Lung (tissue), 12 donors: ENCODE data around the gene MRPL4. TPM values are rescaled to one million over a fixed set of nuclear protein-coding genes. Genes with fewer than 3 reads are reported as not detected.

Experiments used
- ATAC-seq: fragments of 200-7000 bp; cut with Tn5 transposase; one replicate; pipeline ENCODE4 v1.9.1; 2020; ENCODE audit warnings: moderate number of reproducible peaks; ENCODE audit not compliant: insufficient read depth, low FRiP score
- DNase-seq, 3 donors: peaks; one replicate each; pipeline ENCODE4 v3.0.0-alpha.2; 2013 to 2017
- H3K27ac ChIP-seq, 2 donors: one replicate each; pipeline ENCODE4 v1.5.1; 2013; ENCODE audit warnings: mild to moderate bottlenecking in 2 of 2, moderate library complexity in 2 of 2, control low read depth in 1 of 2, inconsistent platforms in 1 of 2, low read depth in 1 of 2, low read length in 1 of 2
- H3K27me3 ChIP-seq, 3 donors: one replicate each; pipeline ENCODE4 v1.5.1; 2013; ENCODE audit warnings: low read length in 2 of 3; ENCODE audit not compliant: control insufficient read depth in 3 of 3, insufficient read depth in 3 of 3
- H3K36me3 ChIP-seq, 4 donors: one replicate each; pipeline ENCODE4 v1.5.1; 2013; ENCODE audit warnings: low read length in 4 of 4, mild to moderate bottlenecking in 1 of 4, moderate library complexity in 1 of 4; ENCODE audit not compliant: control insufficient read depth in 4 of 4, insufficient read depth in 4 of 4
- H3K4me1 ChIP-seq, 5 donors: one replicate each; pipeline ENCODE4 v1.5.1; 2013; ENCODE audit warnings: low read length in 5 of 5, mild to moderate bottlenecking in 2 of 5, moderate library complexity in 1 of 5; ENCODE audit not compliant: control insufficient read depth in 5 of 5, insufficient read depth in 5 of 5
- H3K4me3 ChIP-seq: one replicate; pipeline ENCODE4 v1.5.1; 2013; ENCODE audit warnings: mild to moderate bottlenecking, control low read depth, moderate library complexity
- H3K9ac ChIP-seq, 2 donors: one replicate each; pipeline ENCODE4 v1.5.1; 2013; ENCODE audit warnings: low read length in 2 of 2, control low read depth in 1 of 2; ENCODE audit not compliant: insufficient read depth in 1 of 2
- H3K9me3 ChIP-seq, 4 donors: one replicate each; pipeline ENCODE4 v1.5.1; 2013; ENCODE audit warnings: low read length in 3 of 4, mild to moderate bottlenecking in 1 of 4, moderate library complexity in 1 of 4; ENCODE audit not compliant: control insufficient read depth in 4 of 4, insufficient read depth in 3 of 4
- CTCF ChIP-seq: IDR thresholded peaks from 2 replicates; pipeline ENCODE4 v1.5.1; 2012; ENCODE audit warnings: mild to moderate bottlenecking; ENCODE audit errors: control extremely low read depth, extremely low read depth
- WGBS, 2 donors: extraction: QIAGEN DNeasy Blood & Tissue Kit; methylation state at CpG; one replicate each; pipeline ENCODE4 v1.1.7; 2013; 5-methylcytosine and 5-hydroxymethylcytosine counted together
- polyA plus RNA-seq, 2 donors: library from polyadenylated mRNA; stranded (reverse); fragments of 200-250 nt; gene quantifications; one replicate each; pipeline ENCODE4 v1.2.1, GENCODE V29; 2013
- total RNA-seq, 2 donors: library from RNA; depleted of rRNA in 1 of 2; stranded (reverse); fragments of >200 nt in 1 of 2; gene quantifications; one replicate each; pipeline ENCODE4 v1.2.1, GENCODE V29; 2014 to 2021
- donor health status: control.
- donor health status: control.
- donor health status: Bipolar disorder and iron deficiency.
- donor health status: healthy.
- donor health status: DM: yes; HTN: yes; CAD: no.

The MRPL4 gene
- total and polyA plus RNA-seq, 4 donors, result 16.6 to 64.8 (median 47.9) TPM

- Histone ChIP-seq H3K27me3 (peaks cover 0 to 8% (median 0%) of the 10 kb centered on the region in 3 donors), H3K9ac (no peak overlapping the region), H3K27ac (peak overlapping the region; percentile 78 to 89), H3K36me3 (peaks cover 0 to 1% (median 0%) of the 10 kb centered on the region in 4 donors), H3K9me3 (no peaks in the 10 kb centered on the region), H3K4me1 (peaks cover 0 to 16% (median 4%) of the 10 kb centered on the region in 5 donors), H3K4me3 (peak overlapping the region; percentile 76)
- ATAC-seq (peak; percentile 68), DNase-seq (peak; percentile 81 to 88 (median 86))
- WGBS, 2 donors, result 3% methylated on average over 57 to 59 of the region's 59 CpGs
- TF ChIP-seq CTCF, result peak; percentile 93
Observed at GRCh38 chr19:10269333-10270179, 17.5 kb downstream of the MRPL4 start.

GRCh38 chr19:10270180-10270615 is 18.2 kb downstream of the MRPL4 start:
- peaks cover 0 to 8% (median 0%) of the 10 kb centered on the region in 3 donors for H3K27me3 ChIP-seq
- peaks cover 0 to 7% (median 0%) of the 10 kb centered on the region in 4 donors for H3K36me3 ChIP-seq
- 1 to 2% methylated on average over 36 to 37 of the region's 37 CpGs for WGBS, 2 donors
- peak overlapping the region; percentile 76 for H3K4me3 ChIP-seq
- H3K9me3 ChIP-seq, result no peaks in the 10 kb centered on the region
- no peak for TF ChIP-seq CTCF
- peaks cover 0 to 16% (median 4%) of the 10 kb centered on the region in 5 donors for H3K4me1 ChIP-seq
- ATAC-seq (peak; percentile 51), DNase-seq (peak in 1 of 3 donors; percentile 35)
- peak overlapping the region; percentile 78 to 89 for H3K27ac ChIP-seq
- peak overlapping the region; percentile 39 to 43 for H3K9ac ChIP-seq

GRCh38 chr19:10270616-10271394 is 18.8 kb downstream of the MRPL4 start, which contains the start of gene ICAM1:
TSS of gene ICAM1 (plus strand) at chr19:10271120. CDS start at chr19:10271160, 40 bp downstream.
- DNase-seq, result peak; percentile 71 to 82 (median 77)
- Histone ChIP-seq H3K27ac (peak within 1 kb of the TSS; percentile 78 to 89), H3K27me3 (peaks cover 0 to 8% (median 0%) of the 10 kb centered on the region in 3 donors), H3K9ac (peak within 1 kb of the TSS; percentile 39 to 43), H3K4me3 (peak within 1 kb of the TSS; percentile 76), H3K9me3 (no peaks in the 10 kb centered on the region), H3K4me1 (peaks cover 0 to 16% (median 4%) of the 10 kb centered on the region in 5 donors), H3K36me3 (peaks cover 0 to 8% (median 0%) of the 10 kb centered on the region in 4 donors)
- ATAC-seq, result peak; percentile 73
- no peak for TF ChIP-seq CTCF
- 1% methylated on average over 40 to 51 of the region's 51 CpGs for WGBS, 2 donors
